ENCODE measurements around the gene SOCS4.

SOCS4 gene

GRCh38 chr14:55092341-55092740 is 65.3 kb downstream of the SOCS4 start:
- DNase-seq, result no peak

GRCh38 chr14:55094292-55095157 is 67.5 kb downstream of the SOCS4 start:
- DNase-seq, result peak; percentile 84 to 86

DNA sequence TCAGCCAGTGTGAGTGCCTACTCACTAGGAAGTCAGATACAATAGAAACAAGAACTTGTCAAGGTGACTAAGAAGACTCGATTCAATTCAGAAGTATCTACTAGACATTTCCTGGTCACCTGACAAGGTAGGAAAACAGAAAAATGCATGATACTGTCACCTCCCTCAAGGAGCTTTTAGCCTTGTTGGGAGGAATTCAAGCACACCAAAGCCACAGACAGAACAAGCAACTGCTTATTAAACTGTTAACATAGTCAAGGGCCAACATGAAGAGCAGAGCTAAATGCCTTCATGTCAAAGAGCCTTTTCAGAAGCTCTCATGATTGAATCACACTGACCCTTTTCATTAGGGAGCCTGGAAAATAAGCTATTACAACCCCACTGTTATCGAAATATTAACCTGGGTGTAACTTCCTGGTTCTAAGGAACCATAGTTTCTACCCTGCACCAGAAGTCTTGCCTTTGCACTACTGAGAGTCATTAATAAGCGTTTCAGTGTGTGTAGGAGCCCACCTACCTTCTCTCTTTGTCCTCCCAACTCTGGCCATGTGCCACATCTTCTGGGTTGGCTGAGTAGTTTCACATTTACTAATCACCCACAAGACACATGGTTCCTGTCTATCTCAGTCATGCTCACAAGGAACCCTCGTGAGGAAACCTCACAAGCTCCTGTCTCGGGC is 71.0 kb downstream of the SOCS4 start:
- DNase-seq, result no peak

GRCh38 chr14:55098561-55098898 is 71.5 kb downstream of the SOCS4 start:
- no peak for DNase-seq

All from NCI-H187 (cell line).